ENCODE data around the gene UGCG. TPM values are rescaled to one million over a fixed set of nuclear protein-coding genes. Genes with fewer than 3 reads are reported as not detected.

Gene UGCG
- total and polyA plus RNA-seq, 2 of the 8 experiments (the other 6 are each of a cell fraction or from before 2014, with no cell fraction given) = 14.9 to 34.0 TPM

DNA sequence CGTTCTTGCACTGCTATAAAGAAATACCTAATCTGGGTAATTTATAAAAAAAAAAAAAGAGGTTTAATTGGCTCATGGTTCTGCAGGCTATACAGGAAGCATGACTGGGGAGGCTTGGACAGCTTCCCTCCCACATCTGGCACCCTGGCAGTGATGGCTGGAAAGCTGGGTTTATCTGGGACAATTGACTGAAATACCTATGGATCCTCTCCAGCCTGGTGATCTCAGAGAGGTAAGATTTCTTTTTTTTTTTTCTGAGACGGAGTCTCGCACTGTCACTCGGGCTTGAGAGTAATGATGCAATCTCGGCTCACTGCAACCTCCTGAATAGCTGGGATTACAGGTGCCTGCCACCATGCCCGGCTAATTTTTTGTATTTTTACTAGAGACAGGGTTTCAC lies 22.7 kb upstream of the UGCG start:
- Histone ChIP-seq H2AFZ (ENCODE audit: low read length) (no peak overlapping the region), H3K79me2 (ENCODE audit: control insufficient read depth in 1 of 2, insufficient read depth in 2 of 2, low read length in 2 of 2) (no peaks in the 10 kb centered on the region), H2BK20ac (ENCODE audit: low read length) (no peak overlapping the region), H3K23ac (ENCODE audit: insufficient read length) (no peak overlapping the region), H3K18ac (ENCODE audit: extremely low read depth, low read length) (no peak overlapping the region), H4K5ac (ENCODE audit: insufficient read length, low read depth, low read length) (no peak overlapping the region), H3K14ac (ENCODE audit: insufficient read length) (no peak overlapping the region), H4K91ac (replicated peaks; ENCODE audit: insufficient read length, low read length) (no peak overlapping the region), H2AK5ac (ENCODE audit: low read depth, low read length) (no peak overlapping the region), H4K8ac (ENCODE audit: extremely low read depth, insufficient read depth, low read length) (no peak overlapping the region), H3K9me3 (ENCODE audit: insufficient read depth in 2 of 2, low read depth in 1 of 2, low read length in 1 of 2) (no peaks in the 10 kb centered on the region), H3K56ac (replicated peaks; ENCODE audit: insufficient read length, low read depth, low read length) (no peak overlapping the region), H2BK5ac (ENCODE audit: low read depth, low read length) (no peak overlapping the region), H3K23me2 (ENCODE audit: low read depth, low read length) (no peaks in the 10 kb centered on the region), H3K4ac (replicated peaks; ENCODE audit: insufficient read length, low read depth, low read length) (no peak overlapping the region), H3K4me3 (ENCODE audit: extremely low read depth in 1 of 4, insufficient read depth in 2 of 4, low read depth in 3 of 4, low read length in 4 of 4) (no peak overlapping the region), H3K36me3 (ENCODE audit: control insufficient read depth in 2 of 4, insufficient read depth in 4 of 4, low read length in 3 of 4) (no peaks in the 10 kb centered on the region), H4K20me1 (replicated peaks in 1 of 2; ENCODE audit: control insufficient read depth in 1 of 2, insufficient read depth in 2 of 2, low read length in 2 of 2) (no peaks in the 10 kb centered on the region), H2BK120ac (replicated peaks; ENCODE audit: low read depth, low read length) (no peak overlapping the region), H3K4me2 (ENCODE audit: insufficient read depth in 1 of 2, low read depth in 2 of 2, low read length in 2 of 2) (no peak overlapping the region), H3K79me1 (ENCODE audit: low read depth, low read length) (no peaks in the 10 kb centered on the region), H2BK15ac (ENCODE audit: low read length) (no peak overlapping the region), H3K9ac (replicated peaks in 1 of 4; ENCODE audit: extremely low read depth in 1 of 4, low read depth in 3 of 4, low read length in 3 of 4) (no peak overlapping the region), H3K27me3 (replicated peaks in 1 of 4; ENCODE audit: control insufficient read depth in 3 of 4, extremely low read depth in 1 of 4, insufficient read depth in 3 of 4, low read length in 3 of 4) (no peaks in the 10 kb centered on the region), H3K27ac (ENCODE audit: low read depth, low read length) (no peak overlapping the region), H2BK12ac (ENCODE audit: low read depth, low read length) (no peak overlapping the region), H3K4me1 (replicated peaks in 1 of 4; ENCODE audit: control insufficient read depth in 3 of 4, insufficient read depth in 4 of 4, low read length in 3 of 4) (peaks cover 0 to 8% (median 3%) of the 10 kb centered on the region in 4 experiments; a peak in 4 of 7 replicates)
- no peak for TF ChIP-seq CHD1 (IDR thresholded peaks at IDR 0.05; ENCODE audit: low read depth, low read length)
- no peak for TF ChIP-seq RNF2 (IDR thresholded peaks at IDR 0.05; ENCODE audit: borderline replicate concordance, low read depth, low read length, missing control alignments, poor library complexity, severe bottlenecking)
- TF ChIP-seq CEBPB (IDR thresholded peaks at IDR 0.05; ENCODE audit: low read depth, low read length) = peak; percentile 41; the same call in 1 of the 2 replicates
- TF ChIP-seq, protein P1, sequence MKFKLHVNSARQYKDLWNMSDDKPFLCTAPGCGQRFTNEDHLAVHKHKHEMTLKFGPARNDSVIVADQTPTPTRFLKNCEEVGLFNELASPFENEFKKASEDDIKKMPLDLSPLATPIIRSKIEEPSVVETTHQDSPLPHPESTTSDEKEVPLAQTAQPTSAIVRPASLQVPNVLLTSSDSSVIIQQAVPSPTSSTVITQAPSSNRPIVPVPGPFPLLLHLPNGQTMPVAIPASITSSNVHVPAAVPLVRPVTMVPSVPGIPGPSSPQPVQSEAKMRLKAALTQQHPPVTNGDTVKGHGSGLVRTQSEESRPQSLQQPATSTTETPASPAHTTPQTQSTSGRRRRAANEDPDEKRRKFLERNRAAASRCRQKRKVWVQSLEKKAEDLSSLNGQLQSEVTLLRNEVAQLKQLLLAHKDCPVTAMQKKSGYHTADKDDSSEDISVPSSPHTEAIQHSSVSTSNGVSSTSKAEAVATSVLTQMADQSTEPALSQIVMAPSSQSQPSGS (IDR thresholded peaks at IDR 0.05; ENCODE audit: low read length) = no peak
- TF ChIP-seq TEAD4 (IDR thresholded peaks at IDR 0.05; ENCODE audit: low read depth, low read length) = no peak
- no peak for TF ChIP-seq KDM1A (IDR thresholded peaks at IDR 0.05; ENCODE audit: borderline replicate concordance, low read length)
- 89% methylated on average over 6 of the region's 6 CpGs; no CpG with 5 or more reads in 1 of the 2 experiments for WGBS, 2 experiments (ENCODE audit: extremely low coverage in 1 of 2, insufficient coverage in 1 of 2, insufficient read length in 1 of 2, insufficient replicate concordance in 2 of 2, low coverage in 1 of 2, low lambda C conversion rate in 2 of 2, missing lambda C conversion rate in 1 of 2)
- FAIRE-seq (no peak), DNase-seq (ENCODE audit: low read depth in 1 of 2, low spot score in 2 of 2) (no peak)
- ChIA-PET CTCF (ENCODE audit: partially characterized antibody) (interaction anchor here (0.7 to 1.2 kb wide), 3 partner anchors 12 to 194 kb away, joined by 3 read pairs; no protein-coding TSS in a partner anchor), POLR2A (ENCODE audit: partially characterized antibody) (interaction anchor here (1.4 kb wide), 1 partner anchor 10 kb away, joined by 4 read pairs; no protein-coding TSS in a partner anchor)

Measured in H1 (cell line).